K562 (cell line): ENCODE results near the gene LONP1. TPM values are rescaled to one million over a fixed set of nuclear protein-coding genes. Genes with fewer than 3 reads are reported as not detected.
A peak's percentile ranks its signal among the peaks of the same experiment; 100 is the strongest.

Experiments
- ARID3A ChIP-seq: IDR thresholded peaks from 2 replicates; pipeline ENCODE4 v1.6.1; 2012; ENCODE audit warnings: low read depth, low read length, improper control_type of control experiment, borderline replicate concordance
- KLF16 ChIP-seq: IDR thresholded peaks from 2 replicates; pipeline ENCODE4 v1.6.1; 2016; ENCODE audit warnings: antibody characterized with exemption
- MLLT1 ChIP-seq, 2 experiments: fragments of 450-650 bp; IDR thresholded peaks; 2 replicates each; pipeline ENCODE4 v1.6.1; 2016
- NR2F6 ChIP-seq: fragments of 450-650 bp; formaldehyde crosslinking; IDR thresholded peaks from 2 replicates; pipeline ENCODE4 v1.4.0; 2020; ENCODE audit warnings: mild to moderate bottlenecking
- PCBP1 ChIP-seq: fragments of 200-400 bp; formaldehyde crosslinking; IDR thresholded peaks from 2 replicates; pipeline ENCODE4 v1.6.1; 2018; ENCODE audit warnings: mild to moderate bottlenecking, low read depth, low read length; ENCODE audit not compliant: poor library complexity, severe bottlenecking
- PHTF2 ChIP-seq: fragments of 250-450 bp; sonication (Bioruptor Pico); IDR thresholded peaks from 2 replicates; pipeline ENCODE4 v1.5.0; 2021; ENCODE audit warnings: mild to moderate bottlenecking
- RBFOX2 ChIP-seq: fragments of 200-400 bp; formaldehyde crosslinking; IDR thresholded peaks from 2 replicates; pipeline ENCODE4 v1.6.1; 2017; ENCODE audit warnings: low read depth, mild to moderate bottlenecking, low read length, moderate library complexity
- YY1 ChIP-seq, 3 experiments: IDR thresholded peaks; 2 replicates each; pipeline ENCODE4 v1.6.1; 2011; ENCODE audit warnings: low read length in 2 of 3, mild to moderate bottlenecking in 2 of 3, moderate library complexity in 2 of 3, borderline replicate concordance in 1 of 3, control low read depth in 1 of 3, low read depth in 1 of 3; ENCODE audit not compliant: insufficient read depth in 3 of 3, insufficient replicate concordance in 2 of 3, control insufficient read depth in 1 of 3, insufficient read length in 1 of 3; ENCODE audit errors: extremely low read depth in 1 of 3
- ZNF143 ChIP-seq: sonication (generic); formaldehyde crosslinking; IDR thresholded peaks from 2 replicates; pipeline ENCODE4 v1.9.0; 2022; ENCODE audit warnings: mild to moderate bottlenecking, missing genetic modification reagents
- ZNF311 ChIP-seq: fragments of 250-450 bp; sonication (Bioruptor Pico); IDR thresholded peaks from 2 replicates; pipeline ENCODE4 v1.4.0; 2020; ENCODE audit warnings: mild to moderate bottlenecking, moderate library complexity
- ZNF76 ChIP-seq: fragments of 250-450 bp; sonication (Bioruptor Pico); IDR thresholded peaks from 2 replicates; pipeline ENCODE4 v1.4.0; 2020; ENCODE audit warnings: mild to moderate bottlenecking, moderate library complexity, borderline replicate concordance
- polyA plus RNA-seq, 8 experiments: library from polyadenylated mRNA; depleted of rRNA in 4 of 8; stranded (reverse) in 5 of 8; unstranded in 3 of 8; fragments of >200 nt; fragmentation: Nextera tagmentation in 2 of 8; fragmentation: Illumina TruSeq in 1 of 8; extraction: Ambion mirVana in 2 of 8; extraction: Trizol in 1 of 8; gene quantifications; 2 replicates each; pipeline versions ENCODE4 v1.2.1 to v1.2.3, GENCODE V29; 2011 to 2014; ENCODE audit warnings: inconsistent platforms in 1 of 8, missing spikeins in 1 of 8
- total RNA-seq, 7 experiments: library from RNA; depleted of rRNA in 6 of 7; stranded (reverse); fragments of >200 nt in 6 of 7; fragmentation: Illumina TruSeq in 2 of 7; extraction: Trizol in 2 of 7; gene quantifications; 2 replicates each; pipeline versions ENCODE4 v1.2.1 to v1.2.3, GENCODE V29; 2011 to 2021; ENCODE audit warnings: low replicate concordance in 1 of 7
- TF ChIP-seq, protein P1 (sequence below): fragments of 450-650 bp; IDR thresholded peaks from 2 replicates; pipeline ENCODE4 v1.6.1; 2016; ENCODE audit warnings: low read depth, mild to moderate bottlenecking, moderate library complexity
- TF ChIP-seq, protein P2 (sequence below): fragments of 250-450 bp; sonication (Bioruptor Pico); IDR thresholded peaks from 2 replicates; pipeline ENCODE4 v1.8.0; 2021; ENCODE audit warnings: moderate library complexity, mild to moderate bottlenecking, inconsistent platforms
- TF ChIP-seq, protein P3 (sequence below): fragments of 250-450 bp; sonication (Bioruptor Pico); IDR thresholded peaks from 2 replicates; pipeline ENCODE4 v1.4.0; 2020

LONP1 gene
- total and polyA plus RNA-seq, 9 of the 15 experiments (the other 6 are each of a cell fraction or from before 2014, with no cell fraction given), result 1.1 to 238 (median 84.5) TPM

GRCh38 chr19:5691822-5692722, 27.9 kb downstream of the LONP1 start (continued):
- TF ChIP-seq KLF16, result no peak
- no peak for TF ChIP-seq ZNF311 (CRISPR knock-in tag)
- TF ChIP-seq MLLT1 (IDR thresholded peaks at IDR 0.05), result no peak
- TF ChIP-seq, protein P1, sequence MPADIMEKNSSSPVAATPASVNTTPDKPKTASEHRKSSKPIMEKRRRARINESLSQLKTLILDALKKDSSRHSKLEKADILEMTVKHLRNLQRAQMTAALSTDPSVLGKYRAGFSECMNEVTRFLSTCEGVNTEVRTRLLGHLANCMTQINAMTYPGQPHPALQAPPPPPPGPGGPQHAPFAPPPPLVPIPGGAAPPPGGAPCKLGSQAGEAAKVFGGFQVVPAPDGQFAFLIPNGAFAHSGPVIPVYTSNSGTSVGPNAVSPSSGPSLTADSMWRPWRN, result no peak
- TF ChIP-seq RBFOX2, result peak; percentile 89
- peak; percentile 7 for TF ChIP-seq PCBP1
- no peak for TF ChIP-seq ZNF143
- no peak for TF ChIP-seq PHTF2 (CRISPR knock-in tag)
- no peak for TF ChIP-seq YY1 (IDR thresholded peaks at IDR 0.05; ENCODE audit: borderline replicate concordance in 1 of 3, control insufficient read depth in 1 of 3, extremely low read depth in 1 of 3, insufficient read depth in 3 of 3, insufficient read length in 1 of 3, insufficient replicate concordance in 2 of 3, low read depth in 1 of 3, low read length in 2 of 3)
- TF ChIP-seq, protein P2, sequence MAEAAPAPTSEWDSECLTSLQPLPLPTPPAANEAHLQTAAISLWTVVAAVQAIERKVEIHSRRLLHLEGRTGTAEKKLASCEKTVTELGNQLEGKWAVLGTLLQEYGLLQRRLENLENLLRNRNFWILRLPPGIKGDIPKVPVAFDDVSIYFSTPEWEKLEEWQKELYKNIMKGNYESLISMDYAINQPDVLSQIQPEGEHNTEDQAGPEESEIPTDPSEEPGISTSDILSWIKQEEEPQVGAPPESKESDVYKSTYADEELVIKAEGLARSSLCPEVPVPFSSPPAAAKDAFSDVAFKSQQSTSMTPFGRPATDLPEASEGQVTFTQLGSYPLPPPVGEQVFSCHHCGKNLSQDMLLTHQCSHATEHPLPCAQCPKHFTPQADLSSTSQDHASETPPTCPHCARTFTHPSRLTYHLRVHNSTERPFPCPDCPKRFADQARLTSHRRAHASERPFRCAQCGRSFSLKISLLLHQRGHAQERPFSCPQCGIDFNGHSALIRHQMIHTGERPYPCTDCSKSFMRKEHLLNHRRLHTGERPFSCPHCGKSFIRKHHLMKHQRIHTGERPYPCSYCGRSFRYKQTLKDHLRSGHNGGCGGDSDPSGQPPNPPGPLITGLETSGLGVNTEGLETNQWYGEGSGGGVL (CRISPR knock-in tag), result no peak
- TF ChIP-seq, protein P3, sequence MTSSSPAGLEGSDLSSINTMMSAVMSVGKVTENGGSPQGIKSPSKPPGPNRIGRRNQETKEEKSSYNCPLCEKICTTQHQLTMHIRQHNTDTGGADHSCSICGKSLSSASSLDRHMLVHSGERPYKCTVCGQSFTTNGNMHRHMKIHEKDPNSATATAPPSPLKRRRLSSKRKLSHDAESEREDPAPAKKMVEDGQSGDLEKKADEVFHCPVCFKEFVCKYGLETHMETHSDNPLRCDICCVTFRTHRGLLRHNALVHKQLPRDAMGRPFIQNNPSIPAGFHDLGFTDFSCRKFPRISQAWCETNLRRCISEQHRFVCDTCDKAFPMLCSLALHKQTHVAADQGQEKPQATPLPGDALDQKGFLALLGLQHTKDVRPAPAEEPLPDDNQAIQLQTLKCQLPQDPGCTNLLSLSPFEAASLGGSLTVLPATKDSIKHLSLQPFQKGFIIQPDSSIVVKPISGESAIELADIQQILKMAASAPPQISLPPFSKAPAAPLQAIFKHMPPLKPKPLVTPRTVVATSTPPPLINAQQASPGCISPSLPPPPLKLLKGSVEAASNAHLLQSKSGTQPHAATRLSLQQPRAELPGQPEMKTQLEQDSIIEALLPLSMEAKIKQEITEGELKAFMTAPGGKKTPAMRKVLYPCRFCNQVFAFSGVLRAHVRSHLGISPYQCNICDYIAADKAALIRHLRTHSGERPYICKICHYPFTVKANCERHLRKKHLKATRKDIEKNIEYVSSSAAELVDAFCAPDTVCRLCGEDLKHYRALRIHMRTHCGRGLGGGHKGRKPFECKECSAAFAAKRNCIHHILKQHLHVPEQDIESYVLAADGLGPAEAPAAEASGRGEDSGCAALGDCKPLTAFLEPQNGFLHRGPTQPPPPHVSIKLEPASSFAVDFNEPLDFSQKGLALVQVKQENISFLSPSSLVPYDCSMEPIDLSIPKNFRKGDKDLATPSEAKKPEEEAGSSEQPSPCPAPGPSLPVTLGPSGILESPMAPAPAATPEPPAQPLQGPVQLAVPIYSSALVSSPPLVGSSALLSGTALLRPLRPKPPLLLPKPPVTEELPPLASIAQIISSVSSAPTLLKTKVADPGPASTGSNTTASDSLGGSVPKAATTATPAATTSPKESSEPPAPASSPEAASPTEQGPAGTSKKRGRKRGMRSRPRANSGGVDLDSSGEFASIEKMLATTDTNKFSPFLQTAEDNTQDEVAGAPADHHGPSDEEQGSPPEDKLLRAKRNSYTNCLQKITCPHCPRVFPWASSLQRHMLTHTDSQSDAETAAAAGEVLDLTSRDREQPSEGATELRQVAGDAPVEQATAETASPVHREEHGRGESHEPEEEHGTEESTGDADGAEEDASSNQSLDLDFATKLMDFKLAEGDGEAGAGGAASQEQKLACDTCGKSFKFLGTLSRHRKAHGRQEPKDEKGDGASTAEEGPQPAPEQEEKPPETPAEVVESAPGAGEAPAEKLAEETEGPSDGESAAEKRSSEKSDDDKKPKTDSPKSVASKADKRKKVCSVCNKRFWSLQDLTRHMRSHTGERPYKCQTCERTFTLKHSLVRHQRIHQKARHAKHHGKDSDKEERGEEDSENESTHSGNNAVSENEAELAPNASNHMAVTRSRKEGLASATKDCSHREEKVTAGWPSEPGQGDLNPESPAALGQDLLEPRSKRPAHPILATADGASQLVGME (CRISPR knock-in tag), result no peak
- TF ChIP-seq NR2F6 (CRISPR knock-in tag), result no peak
- TF ChIP-seq ZNF76, result no peak
- no peak for TF ChIP-seq ARID3A
